Neural cell (in vitro differentiated cells): Measurements from ENCODE around the gene GPATCH2L.

Experiments used
- CTCF ChIP-seq: fragments of 450-650 bp; IDR thresholded peaks from 2 replicates; pipeline ENCODE4 v1.5.1; 2014; ENCODE audit warnings: antibody characterized with exemption, mild to moderate bottlenecking, moderate library complexity; ENCODE audit not compliant: poor library complexity, severe bottlenecking
- EP300 ChIP-seq: fragments of 450-650 bp; conservative IDR thresholded peaks from 2 replicates; pipeline ENCODE4 v1.6.1; 2014; ENCODE audit warnings: antibody characterized with exemption, mild to moderate bottlenecking, moderate library complexity; ENCODE audit not compliant: poor library complexity, severe bottlenecking
- EZH2 ChIP-seq: fragments of 200-600, 300-800 bp; shearing (Covaris generic), sonication (generic); IDR thresholded peaks from 2 replicates; pipeline ENCODE4 v1.6.1; 2014; ENCODE audit warnings: antibody characterized with exemption, low read length, borderline replicate concordance, mild to moderate bottlenecking; ENCODE audit not compliant: insufficient read depth, poor library complexity, severe bottlenecking
- MXI1 ChIP-seq: fragments of 450-650 bp; conservative IDR thresholded peaks from 2 replicates; pipeline ENCODE4 v1.6.1; 2014; ENCODE audit warnings: antibody characterized with exemption, mild to moderate bottlenecking; ENCODE audit not compliant: poor library complexity, severe bottlenecking
- POLR2AphosphoS5 ChIP-seq: IDR thresholded peaks from 2 replicates; pipeline ENCODE4 v1.6.1; 2012
- RAD21 ChIP-seq: fragments of 450-650 bp; conservative IDR thresholded peaks from 2 replicates; pipeline ENCODE4 v1.6.1; 2014; ENCODE audit warnings: antibody characterized with exemption, mild to moderate bottlenecking, moderate library complexity
- SMC3 ChIP-seq: fragments of 450-650 bp; conservative IDR thresholded peaks from 2 replicates; pipeline ENCODE4 v1.6.1; 2014; ENCODE audit warnings: antibody characterized with exemption, mild to moderate bottlenecking, moderate library complexity; ENCODE audit not compliant: poor library complexity
- TAF1 ChIP-seq: IDR thresholded peaks from 2 replicates; pipeline ENCODE4 v1.6.1; 2012; ENCODE audit warnings: low read depth
- TF ChIP-seq, protein P1 (sequence below): IDR thresholded peaks from 2 replicates; pipeline ENCODE4 v1.6.1; 2012; ENCODE audit warnings: borderline replicate concordance

- TF ChIP-seq SMC3 (no peak), CTCF (no peak), MXI1 (no peak), POLR2AphosphoS5 (no peak), RAD21 (no peak), EZH2 (no peak), EP300 (no peak), TAF1 (no peak)
- TF ChIP-seq, protein P1, sequence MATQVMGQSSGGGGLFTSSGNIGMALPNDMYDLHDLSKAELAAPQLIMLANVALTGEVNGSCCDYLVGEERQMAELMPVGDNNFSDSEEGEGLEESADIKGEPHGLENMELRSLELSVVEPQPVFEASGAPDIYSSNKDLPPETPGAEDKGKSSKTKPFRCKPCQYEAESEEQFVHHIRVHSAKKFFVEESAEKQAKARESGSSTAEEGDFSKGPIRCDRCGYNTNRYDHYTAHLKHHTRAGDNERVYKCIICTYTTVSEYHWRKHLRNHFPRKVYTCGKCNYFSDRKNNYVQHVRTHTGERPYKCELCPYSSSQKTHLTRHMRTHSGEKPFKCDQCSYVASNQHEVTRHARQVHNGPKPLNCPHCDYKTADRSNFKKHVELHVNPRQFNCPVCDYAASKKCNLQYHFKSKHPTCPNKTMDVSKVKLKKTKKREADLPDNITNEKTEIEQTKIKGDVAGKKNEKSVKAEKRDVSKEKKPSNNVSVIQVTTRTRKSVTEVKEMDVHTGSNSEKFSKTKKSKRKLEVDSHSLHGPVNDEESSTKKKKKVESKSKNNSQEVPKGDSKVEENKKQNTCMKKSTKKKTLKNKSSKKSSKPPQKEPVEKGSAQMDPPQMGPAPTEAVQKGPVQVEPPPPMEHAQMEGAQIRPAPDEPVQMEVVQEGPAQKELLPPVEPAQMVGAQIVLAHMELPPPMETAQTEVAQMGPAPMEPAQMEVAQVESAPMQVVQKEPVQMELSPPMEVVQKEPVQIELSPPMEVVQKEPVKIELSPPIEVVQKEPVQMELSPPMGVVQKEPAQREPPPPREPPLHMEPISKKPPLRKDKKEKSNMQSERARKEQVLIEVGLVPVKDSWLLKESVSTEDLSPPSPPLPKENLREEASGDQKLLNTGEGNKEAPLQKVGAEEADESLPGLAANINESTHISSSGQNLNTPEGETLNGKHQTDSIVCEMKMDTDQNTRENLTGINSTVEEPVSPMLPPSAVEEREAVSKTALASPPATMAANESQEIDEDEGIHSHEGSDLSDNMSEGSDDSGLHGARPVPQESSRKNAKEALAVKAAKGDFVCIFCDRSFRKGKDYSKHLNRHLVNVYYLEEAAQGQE: no peak
Observed at GRCh38 chr14:76174982-76175381, 23.3 kb downstream of the GPATCH2L start.
